HepG2 (cell line): ENCODE measurements around the gene ADCY7. TPM values are rescaled to one million over a fixed set of nuclear protein-coding genes. Genes with fewer than 3 reads are reported as not detected.

Experiments
- ARID5B ChIP-seq: IDR thresholded peaks from 2 replicates; pipeline ENCODE4 v1.4.0; 2020; ENCODE audit warnings: mild to moderate bottlenecking, missing genetic modification reagents
- BHLHE40 ChIP-seq: IDR thresholded peaks from 2 replicates; pipeline ENCODE4 v1.6.1; 2011; ENCODE audit warnings: low read length, improper control_type of control experiment
- HNRNPL ChIP-seq: fragments of 200-400 bp; formaldehyde crosslinking; IDR thresholded peaks from 2 replicates; pipeline ENCODE4 v1.6.1; 2017; ENCODE audit warnings: mild to moderate bottlenecking, low read depth, low read length
- HOXA5 ChIP-seq: sonication (generic); formaldehyde crosslinking; IDR thresholded peaks from 2 replicates; pipeline ENCODE4 v1.4.0; 2020; ENCODE audit warnings: missing genetic modification reagents
- KDM4B ChIP-seq: sonication (generic); formaldehyde crosslinking; IDR thresholded peaks from 2 replicates; pipeline ENCODE4 v1.4.0; 2020; ENCODE audit warnings: missing genetic modification reagents
- MTERF4 ChIP-seq: sonication (generic); formaldehyde crosslinking; IDR thresholded peaks from 2 replicates; pipeline ENCODE4 v1.8.0; 2023; ENCODE audit warnings: mild to moderate bottlenecking, missing genetic modification reagents
- NCOR1 ChIP-seq: fragments of 200-600 bp; sonication (generic); IDR thresholded peaks from 2 replicates; pipeline ENCODE4 v1.7.0; 2017; ENCODE audit warnings: antibody characterized with exemption, low read length, borderline replicate concordance
- PATZ1 ChIP-seq: sonication (generic); formaldehyde crosslinking; IDR thresholded peaks from 2 replicates; pipeline ENCODE4 v1.4.0; 2020; ENCODE audit warnings: missing genetic modification reagents
- RNF2 ChIP-seq: fragments of 450-650 bp; conservative IDR thresholded peaks from 2 replicates; pipeline ENCODE4 v1.6.1; 2016; ENCODE audit warnings: low read depth
- TARDBP ChIP-seq: sonication (generic); formaldehyde crosslinking; IDR thresholded peaks from 2 replicates; pipeline ENCODE4 v1.8.0; 2022; ENCODE audit warnings: mild to moderate bottlenecking, missing genetic modification reagents
- USF2 ChIP-seq, 2 experiments: sonication (generic) in 1 of 2; formaldehyde crosslinking in 1 of 2; IDR thresholded peaks; 2 replicates each; pipeline versions ENCODE4 v1.5.1 to v1.6.1; 2011 to 2020; ENCODE audit warnings: borderline replicate concordance in 1 of 2, low read depth in 1 of 2, low read length in 1 of 2, mild to moderate bottlenecking in 1 of 2, missing genetic modification reagents in 1 of 2, moderate library complexity in 1 of 2
- ZBTB14 ChIP-seq: sonication (generic); formaldehyde crosslinking; IDR thresholded peaks from 2 replicates; pipeline ENCODE4 v1.4.0; 2020; ENCODE audit warnings: missing genetic modification reagents
- ZBTB2 ChIP-seq: sonication (generic); formaldehyde crosslinking; IDR thresholded peaks from 2 replicates; pipeline ENCODE4 v1.8.0; 2022; ENCODE audit warnings: low read depth, missing genetic modification reagents
- ZNF205 ChIP-seq: IDR thresholded peaks from 2 replicates; pipeline ENCODE4 v1.6.1; 2018; ENCODE audit warnings: missing biosample characterization, missing genetic modification reagents
- ZNF569 ChIP-seq: sonication (generic); formaldehyde crosslinking; IDR thresholded peaks from 2 replicates; pipeline ENCODE4 v1.5.0; 2020; ENCODE audit warnings: mild to moderate bottlenecking, missing genetic modification reagents, moderate library complexity, borderline replicate concordance
- polyA plus RNA-seq, 8 experiments: library from polyadenylated mRNA; depleted of rRNA in 3 of 8; stranded (reverse) in 7 of 8; unstranded in 1 of 8; fragments of >200 nt; fragmentation: Illumina TruSeq in 4 of 8; extraction: Trizol in 4 of 8; gene quantifications; 2 replicates each; pipeline versions ENCODE4 v1.2.1 to v1.2.3, GENCODE V29; 2011 to 2016; ENCODE audit warnings: low read depth in 4 of 8, missing spikeins in 1 of 8, mixed read lengths in 1 of 8; ENCODE audit not compliant: insufficient read depth in 1 of 8
- total RNA-seq, 5 experiments: library from RNA; depleted of rRNA; stranded (reverse); fragments of >200 nt; fragmentation: Illumina TruSeq; extraction: Trizol; gene quantifications; 2 replicates each; pipeline ENCODE4 v1.2.3, GENCODE V29; 2016; ENCODE audit warnings: low read depth in 1 of 5

Gene ADCY7
- total and polyA plus RNA-seq, 2 of the 13 experiments (the other 11 are each of a cell fraction or from before 2014, with no cell fraction given) = 2.2 to 4.3 TPM

- peak; percentile 52; the same call in 1 of the 2 replicates for TF ChIP-seq ZNF205 (CRISPR knock-in tag)
- TF ChIP-seq HNRNPL = 0 out of 2 replicates have a peak, but pooled peaks have one; percentile 61
- TF ChIP-seq USF2 (IDR thresholded peaks at IDR 0.05; ENCODE audit: low read depth, low read length) = no peak
- no peak for TF ChIP-seq USF2 (CRISPR knock-in tag; IDR thresholded peaks at IDR 0.05; ENCODE audit: borderline replicate concordance)
- no peak for TF ChIP-seq ZBTB2 (CRISPR knock-in tag)
- 0 out of 2 replicates have a peak, but pooled peaks have one; percentile 32 for TF ChIP-seq RNF2
- peak; percentile 66; the same call in 1 of the 2 replicates for TF ChIP-seq ZBTB14 (CRISPR knock-in tag)
- TF ChIP-seq TARDBP (CRISPR knock-in tag) = no peak
- TF ChIP-seq ZNF569 = no peak
- peak; percentile 12; the same call in 1 of the 2 replicates for TF ChIP-seq ARID5B (CRISPR knock-in tag)
- TF ChIP-seq MTERF4 (CRISPR knock-in tag) = peak; percentile 64; the same call in 1 of the 2 replicates
- peak; percentile 29; the same call in 1 of the 2 replicates for TF ChIP-seq PATZ1 (CRISPR knock-in tag)
- no peak for TF ChIP-seq NCOR1
- TF ChIP-seq BHLHE40 = no peak
- TF ChIP-seq KDM4B (CRISPR knock-in tag) = 0 out of 2 replicates have a peak, but pooled peaks have one; percentile 32
- 0 out of 2 replicates have a peak, but pooled peaks have one; percentile 19 for TF ChIP-seq HOXA5 (CRISPR knock-in tag)
These were observed 19.8 kb upstream of the ADCY7 start (continued) for GRCh38 chr16:50246299-50247122.
